ENCODE measurements around the gene MCC.

MCC gene

GRCh38 chr5:113201715-113202114, 286.5 kb downstream of the MCC start:
- Histone ChIP-seq H4K20me1 (ENCODE audit: insufficient read depth, low read length) (peaks cover 7% of the 10 kb centered on the region; the same call in 1 of the 2 replicates), H3K4me3 (ENCODE audit: low read length) (no peak overlapping the region), H3K9ac (ENCODE audit: low read length) (no peak overlapping the region), H3F3A (ENCODE audit: insufficient read depth, low read length) (0 out of 2 replicates have a peak, but pooled peaks cover 4% of the 10 kb centered on the region), H3K27ac (ENCODE audit: low read length) (no peak overlapping the region), H3K27me3 (replicated peaks; ENCODE audit: insufficient read depth, low read length) (no peaks in the 10 kb centered on the region), H3K36me3 (replicated peaks; ENCODE audit: insufficient read depth, low read length) (no peaks in the 10 kb centered on the region), H3K9me3 (replicated peaks; ENCODE audit: insufficient read depth, low read length) (no peaks in the 10 kb centered on the region), H3K4me2 (ENCODE audit: low read depth, low read length) (no peak overlapping the region), H2AFZ (ENCODE audit: low read length) (no peak overlapping the region), H3K79me2 (ENCODE audit: low read length) (peaks cover 99% of the 10 kb centered on the region), H3K9me2 (replicated peaks; ENCODE audit: insufficient read depth, low read length) (no peaks in the 10 kb centered on the region), H3K4me1 (ENCODE audit: low read length) (peaks cover 15% of the 10 kb centered on the region)
- no peak for DNase-seq
- TF ChIP-seq EZH2phosphoT487 (IDR thresholded peaks at IDR 0.05; ENCODE audit: low read length) (no peak), CTCF (IDR thresholded peaks at IDR 0.05; ENCODE audit: low read length) (no peak), EZH2 (optimal IDR thresholded peaks at IDR 0.05; ENCODE audit: low read depth, low read length) (no peak)

DNA sequence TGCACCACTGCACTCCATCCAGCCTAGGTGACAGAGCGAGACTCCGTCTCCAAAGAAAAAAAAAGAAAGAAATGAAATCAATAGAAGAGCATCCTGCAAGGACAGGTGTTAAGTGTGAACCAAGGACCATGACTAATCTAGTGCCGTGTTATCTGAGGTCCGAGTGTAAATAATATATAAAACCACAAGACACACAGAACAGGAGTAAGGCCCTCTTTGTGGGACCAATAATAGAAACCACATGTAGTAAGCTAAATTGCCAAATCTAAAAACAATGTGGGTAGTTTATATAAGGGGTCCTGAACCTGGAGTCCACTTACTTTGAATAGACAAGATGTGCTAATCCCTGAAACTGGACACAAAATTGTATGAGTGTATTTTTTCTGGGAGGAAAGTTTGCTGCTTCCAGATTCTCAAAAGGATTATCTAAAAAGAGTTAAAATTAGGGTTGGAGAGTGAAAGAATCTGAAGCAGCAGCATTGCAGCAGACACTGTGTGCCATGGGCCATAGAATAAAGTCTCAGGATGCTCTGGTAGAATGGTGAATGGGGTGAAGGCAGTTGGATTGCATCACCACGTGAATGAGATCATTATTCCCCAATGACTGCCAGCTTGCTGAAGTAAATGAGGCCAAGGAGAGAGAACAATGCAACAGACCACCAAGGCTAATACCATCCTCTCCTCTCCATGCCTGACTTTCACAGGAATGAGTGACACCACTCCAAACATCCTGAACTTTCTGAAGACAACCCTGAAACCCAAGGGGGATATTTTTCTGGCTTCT, 288.9 kb downstream of the MCC start:
- no peak overlapping the region for H3K9ac ChIP-seq (ENCODE audit: low read length)
- no peaks in the 10 kb centered on the region for H3K27me3 ChIP-seq (replicated peaks; ENCODE audit: insufficient read depth, low read length)
- 0 out of 2 replicates have a peak, but pooled peaks cover 4% of the 10 kb centered on the region for H3F3A ChIP-seq (ENCODE audit: insufficient read depth, low read length)
- H2AFZ ChIP-seq (ENCODE audit: low read length) = no peak overlapping the region
- H3K4me2 ChIP-seq (ENCODE audit: low read depth, low read length) = no peak overlapping the region
- H4K20me1 ChIP-seq (ENCODE audit: insufficient read depth, low read length) = peaks cover 7% of the 10 kb centered on the region; the same call in 1 of the 2 replicates
- H3K9me2 ChIP-seq (replicated peaks; ENCODE audit: insufficient read depth, low read length) = no peaks in the 10 kb centered on the region
- H3K79me2 ChIP-seq (ENCODE audit: low read length) = peaks cover 98% of the 10 kb centered on the region
- no peak for DNase-seq
- H3K9me3 ChIP-seq (replicated peaks; ENCODE audit: insufficient read depth, low read length) = no peaks in the 10 kb centered on the region
- no peak overlapping the region for H3K4me3 ChIP-seq (ENCODE audit: low read length)
- TF ChIP-seq EZH2phosphoT487 (IDR thresholded peaks at IDR 0.05; ENCODE audit: low read length) (no peak), EZH2 (optimal IDR thresholded peaks at IDR 0.05; ENCODE audit: low read depth, low read length) (no peak), CTCF (IDR thresholded peaks at IDR 0.05; ENCODE audit: low read length) (no peak)
- no peak overlapping the region for H3K27ac ChIP-seq (ENCODE audit: low read length)
- H3K4me1 ChIP-seq (ENCODE audit: low read length) = peaks cover 15% of the 10 kb centered on the region
- no peaks in the 10 kb centered on the region for H3K36me3 ChIP-seq (replicated peaks; ENCODE audit: insufficient read depth, low read length)

GRCh38 chr5:113197456-113198200, 290.6 kb downstream of the MCC start:
- Histone ChIP-seq H3K36me3 (replicated peaks; ENCODE audit: insufficient read depth, low read length) (no peaks in the 10 kb centered on the region), H3K27me3 (replicated peaks; ENCODE audit: insufficient read depth, low read length) (no peaks in the 10 kb centered on the region), H3K4me3 (ENCODE audit: low read length) (no peak overlapping the region), H3K4me1 (ENCODE audit: low read length) (peaks cover 15% of the 10 kb centered on the region), H3K9ac (ENCODE audit: low read length) (no peak overlapping the region), H3K79me2 (ENCODE audit: low read length) (peaks cover 99% of the 10 kb centered on the region), H3K27ac (ENCODE audit: low read length) (no peak overlapping the region), H2AFZ (ENCODE audit: low read length) (no peak overlapping the region), H3K4me2 (ENCODE audit: low read depth, low read length) (no peak overlapping the region), H3K9me2 (replicated peaks; ENCODE audit: insufficient read depth, low read length) (no peaks in the 10 kb centered on the region), H3K9me3 (replicated peaks; ENCODE audit: insufficient read depth, low read length) (no peaks in the 10 kb centered on the region), H3F3A (ENCODE audit: insufficient read depth, low read length) (0 out of 2 replicates have a peak, but pooled peaks cover 4% of the 10 kb centered on the region), H4K20me1 (ENCODE audit: insufficient read depth, low read length) (peaks cover 7% of the 10 kb centered on the region; the same call in 1 of the 2 replicates)
- no peak for DNase-seq
- TF ChIP-seq EZH2 (optimal IDR thresholded peaks at IDR 0.05; ENCODE audit: low read depth, low read length) = no peak

All from MM.1S (cell line).